Stimulated activated CD4-positive, alpha-beta T cell treated with anti-CD3 and anti-CD28 coated beads, Interleukin-4, amount 100 ng/mL, for 1 hour (primary cell): ENCODE measurements around the gene KNTC1.
A peak's percentile ranks its signal among the peaks of the same experiment; 100 is the strongest.
"Not testable (repeated sequence)": the region's sequence is repeated elsewhere in the genome, so short reads cannot be mapped to it uniquely, and the experiment has no call there.

Experiments
- DNase-seq: peaks from one replicate; pipeline ENCODE4 v3.0.0-alpha.2; 2020

The KNTC1 gene

GRCh38 chr12:122569288-122569687, 42.2 kb downstream of the KNTC1 start:
- DNase-seq = no peak

GRCh38 chr12:122570006-122570405, 43.0 kb downstream of the KNTC1 start:
- DNase-seq = not testable (repeated sequence)

GRCh38 chr12:122571821-122572220, 44.8 kb downstream of the KNTC1 start:
- no peak for DNase-seq

DNA sequence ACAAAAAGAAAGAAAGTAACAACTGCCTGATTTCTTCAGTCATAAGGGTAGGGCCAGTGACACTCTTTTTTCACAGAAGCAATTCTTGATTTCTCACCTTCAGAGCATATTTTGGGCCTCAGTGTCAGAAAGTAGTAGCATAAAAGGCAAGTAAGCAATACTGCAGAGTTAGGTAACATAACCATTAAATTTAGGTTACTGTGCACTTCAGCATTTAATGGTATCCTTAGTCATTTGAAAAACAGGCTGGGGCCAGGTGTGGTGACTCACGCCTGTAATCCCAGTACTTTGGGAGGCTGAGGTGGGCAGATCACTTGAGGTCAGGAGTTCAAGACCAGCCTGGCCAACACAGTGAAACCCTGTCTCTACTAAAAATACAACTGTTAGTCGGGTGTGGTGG, 56.2 kb downstream of the KNTC1 start:
- DNase-seq = not testable (repeated sequence)

DNA sequence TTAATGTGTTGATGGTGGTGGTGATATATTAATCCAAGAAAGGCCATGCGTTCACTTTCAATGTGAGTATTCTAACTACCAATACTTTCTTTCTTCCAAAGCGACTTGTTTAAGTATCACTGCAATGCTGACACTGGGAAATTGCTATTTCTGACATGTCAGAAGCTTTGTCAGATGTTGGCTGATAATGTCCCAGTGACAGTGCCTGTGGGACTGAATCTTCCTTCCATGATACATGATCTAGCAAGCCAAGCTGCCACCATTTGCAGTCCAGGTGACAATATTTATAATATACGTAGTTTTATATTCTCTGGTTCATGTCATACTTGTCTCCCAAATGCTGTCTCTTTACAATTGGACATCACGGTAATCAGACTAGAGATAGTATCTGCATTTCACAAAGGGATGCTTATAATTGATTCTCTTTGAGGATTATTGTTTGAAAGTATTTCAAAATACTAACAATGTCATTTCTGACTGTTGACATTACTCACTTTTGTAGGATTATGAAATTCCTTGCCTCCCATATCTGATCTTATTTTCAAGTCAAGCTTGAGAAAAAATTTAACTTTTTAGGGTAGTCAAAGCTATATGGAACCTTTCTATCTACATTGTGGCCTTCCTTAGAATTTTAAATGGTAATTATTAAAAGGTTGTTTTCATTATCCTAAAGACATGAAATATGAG, 57.3 kb downstream of the KNTC1 start:
- DNase-seq = no peak

- no peak for DNase-seq
Measured at GRCh38 chr12:122590990-122591389, 63.9 kb downstream of the KNTC1 start.

GRCh38 chr12:122591966-122592365, 64.9 kb downstream of the KNTC1 start:
- not testable (repeated sequence) for DNase-seq

DNA sequence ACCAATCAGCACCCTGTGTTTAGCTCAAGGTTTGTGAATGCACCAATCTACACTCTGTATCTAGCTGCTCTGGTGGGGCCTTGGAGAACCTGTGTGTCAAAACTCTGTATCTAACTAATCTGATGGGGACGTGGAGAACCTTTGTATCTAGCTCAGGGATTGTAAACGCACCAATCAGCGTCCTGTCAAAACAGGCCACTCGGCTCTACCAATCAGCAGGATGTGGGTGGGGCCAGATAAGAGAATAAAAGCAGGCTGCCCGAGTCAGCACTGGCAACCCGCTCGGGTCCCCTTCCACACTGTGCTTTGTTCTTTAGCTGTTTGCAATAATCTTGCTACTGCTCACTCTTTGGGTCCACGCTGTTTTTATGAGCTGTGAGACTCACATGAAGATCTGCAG, 65.5 kb downstream of the KNTC1 start:
- DNase-seq = not testable (repeated sequence)

- no peak for DNase-seq
Measured at GRCh38 chr12:122593910-122594309, 66.9 kb downstream of the KNTC1 start.

DNA sequence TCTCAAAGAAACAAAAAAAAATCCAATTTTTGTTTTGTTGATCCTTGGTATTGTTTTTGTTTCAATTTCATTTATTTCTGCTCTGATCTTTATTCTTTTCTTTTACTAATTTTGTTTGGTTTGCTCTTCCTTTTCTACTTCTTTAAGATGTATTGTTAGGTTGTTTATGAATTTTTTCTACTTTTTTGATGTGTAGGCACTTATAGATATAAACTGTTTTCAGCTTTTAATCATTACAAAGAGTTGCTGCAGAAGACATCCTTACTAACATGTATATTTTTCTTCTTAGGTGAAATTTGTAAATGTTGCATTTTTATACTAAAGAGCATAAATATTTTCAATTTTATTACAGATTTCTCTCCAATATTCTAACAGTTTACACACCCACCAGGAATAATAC, 69.8 kb downstream of the KNTC1 start:
- no peak for DNase-seq

DNA sequence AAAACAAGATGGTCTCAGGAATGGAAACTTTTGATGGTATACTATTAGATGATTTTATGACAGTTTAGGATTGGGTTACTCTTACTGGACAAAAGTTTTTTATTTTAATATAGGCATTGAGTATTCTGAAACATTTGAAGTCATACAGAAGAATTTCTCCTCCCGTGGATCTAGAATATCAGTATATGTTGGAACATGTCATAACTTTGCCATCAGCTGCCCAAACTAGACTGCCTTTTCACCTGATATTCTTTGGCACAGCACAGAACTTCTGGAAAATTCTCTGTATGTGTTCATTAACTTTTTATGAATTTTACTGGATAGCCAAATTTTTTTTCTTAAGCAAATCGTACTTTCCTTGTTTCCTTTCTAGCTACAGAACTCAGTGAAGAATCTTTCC, 75.4 kb downstream of the KNTC1 start:
- DNase-seq = no peak

DNA sequence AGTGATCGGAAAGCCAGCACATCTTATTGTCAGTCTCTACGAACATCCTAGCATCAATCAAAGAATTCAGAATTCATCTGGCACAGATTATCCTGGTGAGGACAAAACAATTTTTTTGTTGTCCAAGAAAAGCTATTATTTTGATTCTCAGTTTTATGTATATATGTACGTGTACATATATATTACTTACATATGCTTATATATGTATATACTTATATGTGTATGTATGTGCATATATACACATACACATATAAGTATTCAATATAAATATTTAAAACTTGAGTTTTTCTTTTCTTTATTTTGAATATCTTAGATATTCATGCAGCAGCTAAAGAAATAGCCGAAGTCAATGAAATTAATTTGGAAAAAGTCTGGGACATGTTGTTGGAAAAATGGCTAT, 77.9 kb downstream of the KNTC1 start:
- DNase-seq = no peak

DNA sequence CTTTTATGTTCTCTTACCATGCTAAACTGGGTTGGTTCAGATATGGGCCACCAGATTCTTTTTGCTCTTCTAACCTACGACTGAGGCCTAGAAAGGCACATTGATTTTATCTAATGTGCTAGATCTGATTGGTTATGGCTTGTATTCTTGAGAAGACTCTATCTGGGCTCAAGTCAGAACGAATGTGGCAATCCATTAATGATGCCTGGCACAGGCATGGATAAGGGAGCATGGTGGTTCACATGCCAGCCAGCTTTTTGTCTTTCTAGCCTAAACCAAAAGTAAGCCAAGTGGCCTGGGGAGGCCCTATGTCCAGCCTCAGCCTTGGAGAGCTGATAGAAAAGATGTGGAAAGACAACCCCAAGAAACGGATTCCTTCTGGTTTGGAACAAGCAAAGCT, 82.7 kb downstream of the KNTC1 start:
- DNase-seq = no peak

DNA sequence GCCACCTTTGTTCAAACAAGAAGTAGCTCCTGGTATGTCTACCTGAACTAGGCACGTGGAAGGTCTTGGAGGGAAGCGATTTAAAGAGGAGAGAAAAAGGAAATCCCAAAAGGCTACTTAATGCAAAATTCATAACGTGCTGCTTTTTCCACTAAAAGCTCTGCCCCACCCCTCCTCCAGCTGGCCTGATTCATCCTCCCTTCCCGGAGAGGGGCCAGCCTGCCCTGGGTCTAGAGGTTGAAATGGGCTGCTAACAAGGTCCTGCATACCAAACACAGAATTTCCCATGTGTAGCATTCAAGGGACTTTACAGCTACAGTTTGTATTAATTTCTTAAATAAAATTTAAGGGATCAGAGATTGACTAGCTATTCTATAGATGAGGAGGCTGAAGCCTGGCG, 83.2 kb downstream of the KNTC1 start:
- no peak for DNase-seq

GRCh38 chr12:122610911-122611310, 83.9 kb downstream of the KNTC1 start:
- no peak for DNase-seq

DNA sequence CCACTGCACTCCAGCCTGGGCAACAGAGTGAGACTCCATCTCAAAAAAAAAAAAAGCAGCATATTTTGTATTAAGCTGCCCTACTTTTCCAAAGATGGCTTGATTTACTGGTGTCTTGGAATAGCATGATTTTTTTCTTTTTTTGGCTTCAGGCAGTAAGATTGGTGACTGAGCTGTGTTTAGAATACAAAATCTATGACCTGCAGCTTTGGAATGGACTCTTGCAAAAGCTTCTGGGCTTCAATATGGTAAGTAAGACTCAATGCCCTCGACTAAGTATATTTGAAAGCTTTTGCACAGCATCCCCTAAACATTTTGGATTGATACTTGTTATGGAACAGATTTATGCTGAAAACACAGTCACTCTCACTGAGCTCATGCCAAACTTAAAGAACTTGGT, 87.8 kb downstream of the KNTC1 start:
- DNase-seq = no peak

GRCh38 chr12:122615780-122616179, 88.7 kb downstream of the KNTC1 start:
- no peak for DNase-seq

DNA sequence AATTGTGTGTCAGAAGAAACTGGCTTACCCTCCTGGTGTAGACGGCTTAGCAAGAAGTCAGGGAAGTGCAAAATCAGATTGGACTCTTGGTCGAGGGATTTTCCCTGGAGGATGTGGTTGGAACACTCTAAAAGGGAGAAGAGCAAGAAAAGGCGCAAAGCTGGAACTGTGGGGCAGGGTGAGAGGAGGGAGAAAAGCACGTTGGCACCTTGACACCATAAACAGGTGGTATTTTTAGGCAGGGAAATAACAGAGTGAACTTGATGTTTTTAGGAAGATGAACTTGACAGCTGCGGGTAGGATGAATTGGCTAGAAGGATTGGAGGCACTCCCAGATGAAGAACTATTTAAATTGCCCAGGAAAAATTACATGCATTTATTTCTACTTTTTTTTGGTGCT, 108.4 kb downstream of the KNTC1 start:
- DNase-seq = no peak

GRCh38 chr12:122643207-122643805, 116.3 kb downstream of the KNTC1 start:
- DNase-seq = no peak

DNA sequence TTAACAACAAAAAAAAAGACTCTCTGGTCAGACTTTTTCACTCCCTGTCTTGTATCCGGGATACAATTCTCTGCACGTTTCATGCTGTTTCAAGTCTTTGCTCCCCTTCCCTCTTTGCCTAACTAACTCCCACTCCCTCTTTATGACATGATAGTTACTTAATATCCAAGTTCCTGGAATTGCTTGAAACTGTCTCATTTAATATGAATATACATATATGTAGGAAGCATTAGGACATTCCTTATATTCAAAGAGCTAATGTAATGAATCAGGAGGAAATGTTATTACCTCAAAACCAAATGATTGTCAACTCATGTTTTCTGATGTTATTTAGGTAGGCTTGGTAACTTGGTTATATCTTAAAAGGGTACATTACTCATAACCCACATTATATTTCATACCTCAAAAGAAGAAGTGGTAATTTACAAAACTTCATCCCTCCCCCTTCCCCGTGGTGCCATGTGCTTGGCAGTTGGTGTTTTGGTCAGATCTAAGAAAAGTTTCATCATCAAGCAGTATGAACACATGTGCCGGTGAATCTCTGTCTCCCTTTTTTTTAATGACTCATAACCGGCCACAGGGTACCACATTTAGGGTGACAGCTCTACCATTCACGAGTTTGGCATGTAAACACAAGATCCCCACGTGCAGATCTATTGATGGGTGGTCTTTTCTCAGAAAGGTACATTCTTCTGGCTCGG, 119.6 kb downstream of the KNTC1 start:
- DNase-seq = peak; percentile 45

- no peak for DNase-seq
Measured at GRCh38 chr12:122651520-122652224, 124.6 kb downstream of the KNTC1 start.

DNA sequence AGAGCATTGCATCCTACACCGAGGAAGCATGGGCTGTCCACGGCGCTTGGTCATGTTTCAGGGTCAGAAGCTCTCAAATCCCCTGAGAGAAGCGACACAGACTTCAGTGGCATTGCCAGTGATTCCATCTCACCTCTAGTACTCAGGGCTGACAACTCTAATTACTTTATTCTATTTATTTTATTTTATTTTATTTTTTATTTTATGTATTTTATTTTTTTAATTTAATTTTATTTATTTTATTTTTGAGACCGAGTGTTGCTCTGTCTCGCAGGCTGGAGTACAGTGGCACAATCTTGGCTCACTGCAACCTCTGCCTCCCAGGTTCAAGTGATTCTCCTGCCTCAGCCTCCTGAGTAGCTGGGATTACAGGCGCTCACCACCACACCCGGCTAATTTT, 126.2 kb downstream of the KNTC1 start:
- not testable (repeated sequence) for DNase-seq

DNA sequence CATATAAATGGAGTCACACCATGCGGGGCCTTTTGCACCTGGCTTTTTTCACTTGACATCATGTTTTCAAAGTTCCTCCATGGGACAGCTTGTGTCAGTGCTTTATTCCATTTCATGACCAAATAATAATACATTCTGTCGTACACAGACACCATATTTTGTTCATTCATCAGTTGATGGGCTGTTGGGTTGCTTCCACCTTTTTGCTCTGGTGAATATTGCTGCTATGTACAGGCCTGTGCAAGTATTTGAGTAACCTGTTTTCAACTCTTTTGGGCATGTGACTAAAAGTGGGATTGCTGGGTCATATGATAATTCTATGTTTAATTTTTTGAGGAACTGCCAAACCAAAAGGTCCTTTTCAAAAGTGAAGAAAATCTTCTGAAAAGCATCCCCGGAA, 129.2 kb downstream of the KNTC1 start:
- no peak for DNase-seq

GRCh38 chr12:122659579-122659978, 132.5 kb downstream of the KNTC1 start:
- no peak for DNase-seq
